GM18870 (cell line): ENCODE results near the gene DOCK6.
"Not testable (repeated sequence)": the region's sequence is repeated elsewhere in the genome, so short reads cannot be mapped to it uniquely, and the experiment has no call there.

Experiments used
- ATAC-seq: cut with Tn5 transposase; IDR thresholded peaks from one replicate; pipeline ENCODE4 v1.9.1; 2021; ENCODE audit warnings: moderate library complexity; ENCODE audit not compliant: unreplicated experiment

DOCK6 gene

GRCh38 chr19:11199517-11199916 is 62.8 kb downstream of the DOCK6 start:
- no peak for ATAC-seq

GRCh38 chr19:11198769-11199424 is 63.4 kb downstream of the DOCK6 start:
- no peak for ATAC-seq

- no peak for ATAC-seq
Observed at GRCh38 chr19:11198175-11198534, 64.2 kb downstream of the DOCK6 start.

GRCh38 chr19:11197291-11198174 is 64.8 kb downstream of the DOCK6 start, which contains the start of gene KANK2:
TSS of gene KANK2 (minus strand) at chr19:11197545. CDS start at chr19:11194511, 3,034 bp downstream.
- ATAC-seq = no peak

- ATAC-seq = no peak
Observed at GRCh38 chr19:11196406-11197287, 65.7 kb downstream of the DOCK6 start.

GRCh38 chr19:11195681-11196080 is 66.6 kb downstream of the DOCK6 start:
- no peak for ATAC-seq

- ATAC-seq = no peak
Observed at GRCh38 chr19:11194656-11195558, 67.4 kb downstream of the DOCK6 start.

GRCh38 chr19:11194173-11194572 is 68.2 kb downstream of the DOCK6 start:
- ATAC-seq = no peak

- no peak for ATAC-seq
Observed at GRCh38 chr19:11192957-11193939, 69.1 kb downstream of the DOCK6 start.

GRCh38 chr19:11191934-11192333 is 70.4 kb downstream of the DOCK6 start:
- ATAC-seq = no peak

- ATAC-seq = no peak
Observed at GRCh38 chr19:11191273-11191755, 71.0 kb downstream of the DOCK6 start.

- ATAC-seq = no peak
Observed at GRCh38 chr19:11190501-11190900, 71.8 kb downstream of the DOCK6 start.

GRCh38 chr19:11187441-11187840 is 74.9 kb downstream of the DOCK6 start:
- no peak for ATAC-seq

- no peak for ATAC-seq
Observed at GRCh38 chr19:11182994-11183393, 79.3 kb downstream of the DOCK6 start.

- ATAC-seq = no peak
Observed at GRCh38 chr19:11181488-11181887, 80.8 kb downstream of the DOCK6 start.

- not testable (repeated sequence) for ATAC-seq
Observed at GRCh38 chr19:11180975-11181374, 81.3 kb downstream of the DOCK6 start.

GRCh38 chr19:11180346-11180745 is 82.0 kb downstream of the DOCK6 start:
- no peak for ATAC-seq

- no peak for ATAC-seq
Observed at GRCh38 chr19:11179716-11180297, 82.5 kb downstream of the DOCK6 start.

- not testable (repeated sequence) for ATAC-seq
Observed at GRCh38 chr19:11179145-11179465, 83.2 kb downstream of the DOCK6 start.
